Mesendoderm (in vitro differentiated cells): Measurements from ENCODE around the gene CPT1B.

Experiments used
- DNase-seq: peaks from one replicate; pipeline ENCODE4 v3.0.0; 2013
- H2AK5ac ChIP-seq: 2 replicates; pipeline ENCODE4 v1.6.1; 2013; ENCODE audit warnings: low read length, inconsistent platforms
- H2BK120ac ChIP-seq: 2 replicates; pipeline ENCODE4 v1.6.1; 2013; ENCODE audit warnings: low read depth, mild to moderate bottlenecking, low read length, moderate library complexity, mixed read lengths
- H2BK15ac ChIP-seq: replicated peaks from 2 replicates; pipeline ENCODE4 v1.6.1; 2013; ENCODE audit warnings: low read depth, mild to moderate bottlenecking, moderate library complexity
- H2BK5ac ChIP-seq: 2 replicates; pipeline ENCODE4 v1.6.1; 2013; ENCODE audit warnings: low read length, inconsistent platforms
- H3K18ac ChIP-seq: 2 replicates; pipeline ENCODE4 v1.6.1; 2013; ENCODE audit warnings: mild to moderate bottlenecking, low read length, mixed read lengths
- H3K23ac ChIP-seq: one replicate; pipeline ENCODE4 v1.6.1; 2013; ENCODE audit warnings: low read length
- H3K27ac ChIP-seq: 2 replicates; pipeline ENCODE4 v1.5.1; 2013; ENCODE audit warnings: low read depth, mild to moderate bottlenecking, inconsistent platforms, low read length, moderate library complexity
- H3K27me3 ChIP-seq: 2 replicates; pipeline ENCODE4 v1.6.1; 2013; ENCODE audit warnings: low read length, control low read depth, mild to moderate bottlenecking, inconsistent platforms; ENCODE audit not compliant: insufficient read depth, poor library complexity
- H3K36me3 ChIP-seq: 2 replicates; pipeline ENCODE4 v1.6.1; 2013; ENCODE audit warnings: low read length, inconsistent platforms; ENCODE audit not compliant: control insufficient read depth, insufficient read depth
- H3K4ac ChIP-seq: one replicate; pipeline ENCODE4 v1.6.1; 2013; ENCODE audit warnings: low read depth, mild to moderate bottlenecking, low read length, moderate library complexity
- H3K4me1 ChIP-seq: 2 replicates; pipeline ENCODE4 v1.6.1; 2013; ENCODE audit warnings: low read depth, low read length, inconsistent platforms; ENCODE audit not compliant: control insufficient read depth
- H3K4me2 ChIP-seq: 2 replicates; pipeline ENCODE4 v1.6.1; 2013; ENCODE audit warnings: low read length
- H3K4me3 ChIP-seq: 2 replicates; pipeline ENCODE4 v1.5.1; 2013; ENCODE audit warnings: mild to moderate bottlenecking, low read length
- H3K56ac ChIP-seq: one replicate; pipeline ENCODE4 v1.6.1; 2013; ENCODE audit warnings: low read length
- H3K79me1 ChIP-seq: 2 replicates; pipeline ENCODE4 v1.6.1; 2013; ENCODE audit warnings: low read length, inconsistent platforms
- H3K79me2 ChIP-seq: 2 replicates; pipeline ENCODE4 v1.6.1; 2013; ENCODE audit warnings: mild to moderate bottlenecking, low read length; ENCODE audit not compliant: control insufficient read depth, insufficient read depth
- H3K9ac ChIP-seq: 2 replicates; pipeline ENCODE4 v1.6.1; 2013; ENCODE audit warnings: low read length, inconsistent platforms
- H4K5ac ChIP-seq: one replicate; pipeline ENCODE4 v1.6.1; 2013; ENCODE audit warnings: low read length
- H4K8ac ChIP-seq: one replicate; pipeline ENCODE4 v1.6.1; 2013; ENCODE audit warnings: low read depth, mild to moderate bottlenecking, control low read depth, low read length, moderate library complexity
- WGBS: extraction: QIAGEN DNeasy Blood & Tissue Kit; methylation state at CpG from one replicate; pipeline ENCODE4 v1.1.7; 2013; ENCODE audit warnings: low lambda C conversion rate, missing lambda C conversion rate; ENCODE audit not compliant: insufficient coverage; ENCODE audit errors: extremely low coverage; 5-methylcytosine and 5-hydroxymethylcytosine counted together

CPT1B gene

GRCh38 chr22:50571264-50572175 is 6.7 kb downstream of the CPT1B start:
- Histone ChIP-seq H2BK120ac (no peak overlapping the region), H3K18ac (no peak overlapping the region), H3K4me3 (no peak overlapping the region), H3K27me3 (no peaks in the 10 kb centered on the region), H3K79me1 (no peaks in the 10 kb centered on the region), H3K4me1 (no peaks in the 10 kb centered on the region), H3K56ac (no peak overlapping the region), H3K9ac (no peak overlapping the region), H3K79me2 (no peaks in the 10 kb centered on the region), H3K4me2 (no peak overlapping the region), H2BK15ac (no peak overlapping the region), H3K36me3 (peaks cover 24% of the 10 kb centered on the region), H2BK5ac (no peak overlapping the region), H4K8ac (no peak overlapping the region), H3K27ac (no peak overlapping the region), H3K23ac (no peak overlapping the region), H3K4ac (no peak overlapping the region), H4K5ac (no peak overlapping the region), H2AK5ac (no peak overlapping the region)
- no CpG with 5 or more reads among the region's 26 CpGs for WGBS
- no peak for DNase-seq

- Histone ChIP-seq H2BK120ac (no peak overlapping the region), H3K4me2 (no peak overlapping the region), H3K4ac (no peak overlapping the region), H3K4me3 (no peak overlapping the region), H3K27ac (no peak overlapping the region), H3K18ac (no peak overlapping the region), H3K79me2 (no peaks in the 10 kb centered on the region), H3K36me3 (peaks cover 24% of the 10 kb centered on the region), H3K27me3 (no peaks in the 10 kb centered on the region), H3K23ac (no peak overlapping the region), H3K79me1 (no peaks in the 10 kb centered on the region), H2BK5ac (no peak overlapping the region), H3K56ac (no peak overlapping the region), H3K9ac (no peak overlapping the region), H2BK15ac (no peak overlapping the region), H2AK5ac (no peak overlapping the region), H4K5ac (no peak overlapping the region), H3K4me1 (no peaks in the 10 kb centered on the region), H4K8ac (no peak overlapping the region)
- WGBS: no CpG with 5 or more reads among the region's 12 CpGs
- DNase-seq: no peak
Measured at GRCh38 chr22:50570861-50571260, 7.4 kb downstream of the CPT1B start.

GRCh38 chr22:50569896-50570535 is 8.2 kb downstream of the CPT1B start:
- Histone ChIP-seq H3K36me3 (peaks cover 21% of the 10 kb centered on the region), H3K27me3 (no peaks in the 10 kb centered on the region), H3K23ac (no peak overlapping the region), H3K4ac (no peak overlapping the region), H3K18ac (no peak overlapping the region), H2BK120ac (no peak overlapping the region), H2AK5ac (no peak overlapping the region), H3K79me1 (no peaks in the 10 kb centered on the region), H4K8ac (no peak overlapping the region), H3K56ac (no peak overlapping the region), H3K9ac (no peak overlapping the region), H3K4me3 (no peak overlapping the region), H4K5ac (no peak overlapping the region), H2BK15ac (no peak overlapping the region), H3K79me2 (no peaks in the 10 kb centered on the region), H3K4me1 (no peaks in the 10 kb centered on the region), H2BK5ac (no peak overlapping the region), H3K27ac (no peak overlapping the region), H3K4me2 (no peak overlapping the region)
- no peak for DNase-seq
- no CpG with 5 or more reads among the region's 13 CpGs for WGBS

GRCh38 chr22:50569041-50569459 is 9.2 kb downstream of the CPT1B start:
- no CpG with 5 or more reads among the region's 8 CpGs for WGBS
- Histone ChIP-seq H3K23ac (no peak overlapping the region), H3K4ac (no peak overlapping the region), H4K5ac (no peak overlapping the region), H4K8ac (no peak overlapping the region), H3K18ac (no peak overlapping the region), H2BK120ac (no peak overlapping the region), H3K4me3 (no peak overlapping the region), H2BK15ac (no peak overlapping the region), H3K4me2 (no peak overlapping the region), H3K79me1 (no peaks in the 10 kb centered on the region), H3K4me1 (no peaks in the 10 kb centered on the region), H3K9ac (no peak overlapping the region), H3K36me3 (peaks cover 19% of the 10 kb centered on the region), H3K79me2 (no peaks in the 10 kb centered on the region), H3K56ac (no peak overlapping the region), H3K27ac (no peak overlapping the region), H3K27me3 (no peaks in the 10 kb centered on the region), H2AK5ac (no peak overlapping the region), H2BK5ac (no peak overlapping the region)
- no peak for DNase-seq

GRCh38 chr22:50568626-50569025 is 9.6 kb downstream of the CPT1B start:
- Histone ChIP-seq H3K79me2 (no peaks in the 10 kb centered on the region), H3K9ac (no peak overlapping the region), H3K18ac (no peak overlapping the region), H2BK5ac (no peak overlapping the region), H3K4me1 (no peaks in the 10 kb centered on the region), H2BK15ac (no peak overlapping the region), H3K27ac (no peak overlapping the region), H3K4me3 (no peak overlapping the region), H3K36me3 (peaks cover 19% of the 10 kb centered on the region), H2AK5ac (no peak overlapping the region), H3K4me2 (no peak overlapping the region), H3K23ac (no peak overlapping the region), H3K27me3 (no peaks in the 10 kb centered on the region), H3K79me1 (no peaks in the 10 kb centered on the region), H3K56ac (no peak overlapping the region), H4K8ac (no peak overlapping the region), H2BK120ac (no peak overlapping the region), H4K5ac (no peak overlapping the region), H3K4ac (no peak overlapping the region)
- no CpG with 5 or more reads among the region's 7 CpGs for WGBS
- no peak for DNase-seq
